ENCODE data around the gene SLCO3A1. TPM values are rescaled to one million over a fixed set of nuclear protein-coding genes. Genes with fewer than 3 reads are reported as not detected.
A peak's percentile ranks its signal among the peaks of the same experiment; 100 is the strongest.

The SLCO3A1 gene
- total RNA-seq, 1 experiment from 2014 or later: 9.1 TPM

GRCh38 chr15:92104072-92104471 is 250.6 kb downstream of the SLCO3A1 start:
- Mint-ChIP-seq H3K36me3 (peaks cover 11% of the 10 kb centered on the region), H3K27me3 (ENCODE audit: low read depth) (no peaks in the 10 kb centered on the region), H3K27ac (no peak overlapping the region), H3K4me3 (no peak overlapping the region), H3K4me1 (peaks cover 50% of the 10 kb centered on the region), H3K9me3 (peaks cover 10% of the 10 kb centered on the region)
- TF ChIP-seq, protein P1, sequence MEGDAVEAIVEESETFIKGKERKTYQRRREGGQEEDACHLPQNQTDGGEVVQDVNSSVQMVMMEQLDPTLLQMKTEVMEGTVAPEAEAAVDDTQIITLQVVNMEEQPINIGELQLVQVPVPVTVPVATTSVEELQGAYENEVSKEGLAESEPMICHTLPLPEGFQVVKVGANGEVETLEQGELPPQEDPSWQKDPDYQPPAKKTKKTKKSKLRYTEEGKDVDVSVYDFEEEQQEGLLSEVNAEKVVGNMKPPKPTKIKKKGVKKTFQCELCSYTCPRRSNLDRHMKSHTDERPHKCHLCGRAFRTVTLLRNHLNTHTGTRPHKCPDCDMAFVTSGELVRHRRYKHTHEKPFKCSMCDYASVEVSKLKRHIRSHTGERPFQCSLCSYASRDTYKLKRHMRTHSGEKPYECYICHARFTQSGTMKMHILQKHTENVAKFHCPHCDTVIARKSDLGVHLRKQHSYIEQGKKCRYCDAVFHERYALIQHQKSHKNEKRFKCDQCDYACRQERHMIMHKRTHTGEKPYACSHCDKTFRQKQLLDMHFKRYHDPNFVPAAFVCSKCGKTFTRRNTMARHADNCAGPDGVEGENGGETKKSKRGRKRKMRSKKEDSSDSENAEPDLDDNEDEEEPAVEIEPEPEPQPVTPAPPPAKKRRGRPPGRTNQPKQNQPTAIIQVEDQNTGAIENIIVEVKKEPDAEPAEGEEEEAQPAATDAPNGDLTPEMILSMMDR (IDR thresholded peaks at IDR 0.05): no peak
- TF ChIP-seq CBFB (CRISPR knock-in tag; IDR thresholded peaks at IDR 0.05; ENCODE audit: low read depth): no peak
- no peak for TF ChIP-seq CREM (CRISPR knock-in tag; IDR thresholded peaks at IDR 0.05)
- TF ChIP-seq FOXP4 (CRISPR knock-in tag; IDR thresholded peaks at IDR 0.05): no peak
- TF ChIP-seq, protein P2, sequence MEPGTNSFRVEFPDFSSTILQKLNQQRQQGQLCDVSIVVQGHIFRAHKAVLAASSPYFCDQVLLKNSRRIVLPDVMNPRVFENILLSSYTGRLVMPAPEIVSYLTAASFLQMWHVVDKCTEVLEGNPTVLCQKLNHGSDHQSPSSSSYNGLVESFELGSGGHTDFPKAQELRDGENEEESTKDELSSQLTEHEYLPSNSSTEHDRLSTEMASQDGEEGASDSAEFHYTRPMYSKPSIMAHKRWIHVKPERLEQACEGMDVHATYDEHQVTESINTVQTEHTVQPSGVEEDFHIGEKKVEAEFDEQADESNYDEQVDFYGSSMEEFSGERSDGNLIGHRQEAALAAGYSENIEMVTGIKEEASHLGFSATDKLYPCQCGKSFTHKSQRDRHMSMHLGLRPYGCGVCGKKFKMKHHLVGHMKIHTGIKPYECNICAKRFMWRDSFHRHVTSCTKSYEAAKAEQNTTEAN (CRISPR knock-in tag; IDR thresholded peaks at IDR 0.05): no peak
- TF ChIP-seq, protein P3, sequence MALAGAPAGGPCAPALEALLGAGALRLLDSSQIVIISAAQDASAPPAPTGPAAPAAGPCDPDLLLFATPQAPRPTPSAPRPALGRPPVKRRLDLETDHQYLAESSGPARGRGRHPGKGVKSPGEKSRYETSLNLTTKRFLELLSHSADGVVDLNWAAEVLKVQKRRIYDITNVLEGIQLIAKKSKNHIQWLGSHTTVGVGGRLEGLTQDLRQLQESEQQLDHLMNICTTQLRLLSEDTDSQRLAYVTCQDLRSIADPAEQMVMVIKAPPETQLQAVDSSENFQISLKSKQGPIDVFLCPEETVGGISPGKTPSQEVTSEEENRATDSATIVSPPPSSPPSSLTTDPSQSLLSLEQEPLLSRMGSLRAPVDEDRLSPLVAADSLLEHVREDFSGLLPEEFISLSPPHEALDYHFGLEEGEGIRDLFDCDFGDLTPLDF (CRISPR knock-in tag; IDR thresholded peaks at IDR 0.05): no peak
- TF ChIP-seq, protein P4, sequence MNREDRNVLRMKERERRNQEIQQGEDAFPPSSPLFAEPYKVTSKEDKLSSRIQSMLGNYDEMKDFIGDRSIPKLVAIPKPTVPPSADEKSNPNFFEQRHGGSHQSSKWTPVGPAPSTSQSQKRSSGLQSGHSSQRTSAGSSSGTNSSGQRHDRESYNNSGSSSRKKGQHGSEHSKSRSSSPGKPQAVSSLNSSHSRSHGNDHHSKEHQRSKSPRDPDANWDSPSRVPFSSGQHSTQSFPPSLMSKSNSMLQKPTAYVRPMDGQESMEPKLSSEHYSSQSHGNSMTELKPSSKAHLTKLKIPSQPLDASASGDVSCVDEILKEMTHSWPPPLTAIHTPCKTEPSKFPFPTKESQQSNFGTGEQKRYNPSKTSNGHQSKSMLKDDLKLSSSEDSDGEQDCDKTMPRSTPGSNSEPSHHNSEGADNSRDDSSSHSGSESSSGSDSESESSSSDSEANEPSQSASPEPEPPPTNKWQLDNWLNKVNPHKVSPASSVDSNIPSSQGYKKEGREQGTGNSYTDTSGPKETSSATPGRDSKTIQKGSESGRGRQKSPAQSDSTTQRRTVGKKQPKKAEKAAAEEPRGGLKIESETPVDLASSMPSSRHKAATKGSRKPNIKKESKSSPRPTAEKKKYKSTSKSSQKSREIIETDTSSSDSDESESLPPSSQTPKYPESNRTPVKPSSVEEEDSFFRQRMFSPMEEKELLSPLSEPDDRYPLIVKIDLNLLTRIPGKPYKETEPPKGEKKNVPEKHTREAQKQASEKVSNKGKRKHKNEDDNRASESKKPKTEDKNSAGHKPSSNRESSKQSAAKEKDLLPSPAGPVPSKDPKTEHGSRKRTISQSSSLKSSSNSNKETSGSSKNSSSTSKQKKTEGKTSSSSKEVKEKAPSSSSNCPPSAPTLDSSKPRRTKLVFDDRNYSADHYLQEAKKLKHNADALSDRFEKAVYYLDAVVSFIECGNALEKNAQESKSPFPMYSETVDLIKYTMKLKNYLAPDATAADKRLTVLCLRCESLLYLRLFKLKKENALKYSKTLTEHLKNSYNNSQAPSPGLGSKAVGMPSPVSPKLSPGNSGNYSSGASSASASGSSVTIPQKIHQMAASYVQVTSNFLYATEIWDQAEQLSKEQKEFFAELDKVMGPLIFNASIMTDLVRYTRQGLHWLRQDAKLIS (CRISPR knock-in tag; IDR thresholded peaks at IDR 0.05; ENCODE audit: borderline replicate concordance): no peak
- TF ChIP-seq FOXJ3 (CRISPR knock-in tag; IDR thresholded peaks at IDR 0.05; ENCODE audit: borderline replicate concordance): no peak
- no peak for TF ChIP-seq ZNF138 (CRISPR knock-in tag; conservative IDR thresholded peaks at IDR 0.05)
- TF ChIP-seq FOXK1 (CRISPR knock-in tag; IDR thresholded peaks at IDR 0.05): no peak
- TF ChIP-seq ZNF121 (CRISPR knock-in tag; IDR thresholded peaks at IDR 0.05): no peak
- TF ChIP-seq E2F5 (CRISPR knock-in tag; IDR thresholded peaks at IDR 0.05): no peak
- no peak for TF ChIP-seq GABPB1 (CRISPR knock-in tag; IDR thresholded peaks at IDR 0.05)
- no peak for TF ChIP-seq SMAD4 (CRISPR knock-in tag; IDR thresholded peaks at IDR 0.05)
- TF ChIP-seq SOX15 (CRISPR knock-in tag; IDR thresholded peaks at IDR 0.05): no peak
- TF ChIP-seq NFE2L1 (CRISPR knock-in tag; IDR thresholded peaks at IDR 0.05): no peak
- no peak for TF ChIP-seq ESRRA (CRISPR knock-in tag; IDR thresholded peaks at IDR 0.05; ENCODE audit: borderline replicate concordance)
- TF ChIP-seq CREB1 (CRISPR knock-in tag; IDR thresholded peaks at IDR 0.05): no peak
- TF ChIP-seq MYBL2 (CRISPR knock-in tag; IDR thresholded peaks at IDR 0.05): no peak
- CTCF ChIA-PET: interaction anchor here (0.7 to 1.2 kb wide), 3 partner anchors 61 to 123 kb away, joined by 3 read pairs; no protein-coding TSS in a partner anchor
- POLR2A ChIA-PET: interaction anchor here (0.6 kb wide), 1 partner anchor 14 kb away, joined by 6 read pairs; no protein-coding TSS in a partner anchor
- DNase-seq (ENCODE audit: low spot score): no peak
- ATAC-seq: peak; percentile 27; the same call in 1 of the 2 replicates
